ENCODE data around the gene SEMA5A.

The SEMA5A gene

DNA sequence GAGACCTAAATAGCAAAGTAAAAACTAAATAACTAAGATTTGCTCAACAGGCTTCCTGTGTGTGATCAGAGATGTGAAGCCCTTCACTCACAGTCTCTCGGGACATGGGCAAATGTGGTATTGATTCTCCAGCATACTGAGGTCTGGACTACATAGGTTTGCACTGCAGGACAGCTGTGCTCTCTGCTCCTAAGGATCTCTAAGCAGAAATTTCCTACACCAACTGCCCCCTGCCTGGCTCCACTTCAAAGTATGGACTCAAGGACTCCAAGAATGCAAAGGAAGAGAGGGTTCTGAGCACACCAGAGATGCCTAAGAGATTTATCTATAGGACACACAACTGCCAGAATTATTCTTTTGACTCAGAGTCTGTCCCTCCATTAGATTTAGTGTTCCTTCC is 487.2 kb downstream of the SEMA5A start:
- DNase-seq (ENCODE audit: low spot score): no peak

- DNase-seq (ENCODE audit: low spot score): no peak
Measured at GRCh38 chr5:9058161-9058560, 487.7 kb downstream of the SEMA5A start.

- no peak for DNase-seq (ENCODE audit: low spot score)
Measured at GRCh38 chr5:9057406-9058000, 488.4 kb downstream of the SEMA5A start.

DNA sequence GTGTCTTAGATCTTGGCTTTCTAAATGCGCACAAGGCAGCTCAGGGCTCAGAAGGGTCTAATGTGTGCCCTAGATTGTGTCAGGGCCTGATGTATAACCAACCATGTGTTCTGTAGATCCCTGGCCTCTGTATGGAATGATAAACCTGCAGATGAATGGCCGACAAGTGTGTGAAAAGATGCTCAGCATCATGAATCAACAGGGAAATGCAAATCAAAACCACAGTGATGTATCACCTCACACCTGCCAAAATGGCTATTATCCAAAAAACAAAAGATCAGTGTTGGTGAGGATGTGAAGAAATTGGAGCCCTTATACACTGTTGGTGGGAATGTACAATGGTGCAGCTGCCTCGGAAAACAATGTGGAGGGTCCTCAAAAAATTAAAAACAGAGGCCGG is 489.8 kb downstream of the SEMA5A start:
- no peak for DNase-seq (ENCODE audit: low spot score)

DNA sequence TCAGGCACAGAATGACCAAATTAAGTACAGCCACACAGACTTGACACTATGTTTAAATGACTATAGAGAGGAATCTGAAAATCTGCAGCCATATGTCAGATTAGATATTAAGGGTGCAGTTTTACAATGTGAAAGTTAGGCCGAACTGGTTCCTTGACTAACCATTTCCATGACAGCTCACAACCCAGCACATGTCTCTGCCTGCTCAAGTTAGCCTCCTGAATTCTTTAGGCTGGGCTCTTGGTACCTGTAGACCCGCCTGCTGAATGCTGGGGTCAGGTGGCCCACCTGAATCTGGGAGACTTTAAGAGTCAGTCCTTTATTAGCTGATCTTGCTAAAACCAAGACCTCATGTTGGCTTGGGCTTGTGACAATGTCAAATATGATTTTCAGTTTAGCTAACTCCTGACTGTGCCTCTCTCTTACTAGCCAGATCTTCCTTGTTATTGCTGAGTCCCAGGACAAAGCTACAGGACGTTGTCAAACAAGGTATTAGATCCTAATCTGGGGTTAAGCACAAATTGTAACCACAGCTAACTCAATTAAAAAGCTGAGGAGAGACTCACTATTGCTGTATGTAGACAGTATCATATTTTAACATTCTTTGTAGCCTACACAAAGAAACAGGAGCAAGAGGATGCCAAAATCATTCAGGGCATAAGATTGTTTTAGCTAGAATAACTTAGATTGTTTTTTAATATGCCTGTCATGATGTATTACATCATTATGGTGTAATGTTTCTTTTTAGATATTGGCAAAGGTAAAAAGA is 490.9 kb downstream of the SEMA5A start:
- DNase-seq (ENCODE audit: low spot score): no peak

GRCh38 chr5:9054322-9054721 is 491.6 kb downstream of the SEMA5A start:
- DNase-seq (ENCODE audit: low spot score): no peak

GRCh38 chr5:9052421-9052820 is 493.5 kb downstream of the SEMA5A start:
- DNase-seq (ENCODE audit: low spot score): no peak

DNA sequence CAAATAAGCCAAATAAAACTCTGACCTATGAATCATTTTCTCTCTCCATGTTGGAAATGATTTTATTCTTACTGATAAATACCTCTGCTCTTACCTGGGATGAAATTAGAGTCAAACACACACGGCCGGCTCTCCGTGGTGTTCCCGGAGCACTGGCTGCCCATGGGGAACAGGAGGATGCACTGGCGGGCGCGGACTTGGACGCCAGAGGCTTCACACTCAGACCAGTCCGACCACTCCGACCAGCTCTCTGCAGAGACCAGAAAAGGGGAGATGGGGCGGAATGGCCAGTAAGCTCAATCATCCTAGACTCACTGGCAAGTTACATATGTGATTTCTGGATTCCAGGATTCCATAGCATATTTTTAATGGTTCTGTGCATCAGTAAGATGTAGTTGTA is 494.1 kb downstream of the SEMA5A start:
- DNase-seq (ENCODE audit: low spot score): no peak

DNA sequence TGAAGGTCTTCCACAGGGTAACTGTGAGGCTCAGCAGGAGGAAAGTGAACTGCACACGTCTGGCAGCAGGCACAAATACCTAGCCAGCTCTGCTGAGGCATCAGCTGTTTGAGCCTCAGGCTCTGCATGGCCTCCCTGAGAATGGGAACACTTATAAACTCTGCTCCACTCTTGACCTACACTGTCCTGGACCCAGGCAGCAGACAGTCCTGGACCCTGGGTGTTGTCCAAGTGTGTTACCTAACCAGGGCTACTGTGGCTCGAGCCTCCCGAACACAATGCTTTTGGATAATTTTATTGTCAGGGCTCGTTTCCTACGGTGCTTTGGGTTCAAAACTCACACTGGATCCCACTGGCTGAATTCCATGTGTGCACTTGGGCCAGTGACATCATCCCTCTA is 497.9 kb downstream of the SEMA5A start:
- DNase-seq (ENCODE audit: low spot score): no peak

- DNase-seq (ENCODE audit: low spot score): no peak
Measured at GRCh38 chr5:9046756-9047481, 499.0 kb downstream of the SEMA5A start.

DNA sequence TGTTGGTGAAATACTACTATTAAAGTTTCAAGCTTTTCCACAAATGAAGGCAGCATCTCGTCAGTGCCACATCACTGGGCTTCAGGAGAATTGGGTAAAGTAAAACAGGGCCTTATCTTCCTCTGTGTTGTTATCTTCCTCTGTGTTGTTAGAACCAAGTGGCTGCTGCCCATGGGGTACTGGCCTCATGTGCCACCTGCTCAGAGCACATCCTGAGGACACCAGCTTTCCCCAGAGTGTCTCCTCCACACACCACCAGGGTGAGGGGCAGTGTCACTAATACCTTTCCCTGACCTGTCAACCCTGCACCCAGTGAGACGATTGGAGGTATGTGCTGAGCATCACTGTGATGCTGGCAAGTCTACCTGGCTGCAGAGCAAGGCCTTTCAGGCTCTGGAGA is 499.9 kb downstream of the SEMA5A start:
- no peak for DNase-seq (ENCODE audit: low spot score)

- DNase-seq (ENCODE audit: low spot score): no peak
Measured at GRCh38 chr5:9042241-9042640, 503.6 kb downstream of the SEMA5A start.

- DNase-seq (ENCODE audit: low spot score): no peak
Measured at GRCh38 chr5:9040475-9040874, 505.4 kb downstream of the SEMA5A start.

- no peak for DNase-seq (ENCODE audit: low spot score)
Measured at GRCh38 chr5:9037048-9037447, 508.8 kb downstream of the SEMA5A start.

DNA sequence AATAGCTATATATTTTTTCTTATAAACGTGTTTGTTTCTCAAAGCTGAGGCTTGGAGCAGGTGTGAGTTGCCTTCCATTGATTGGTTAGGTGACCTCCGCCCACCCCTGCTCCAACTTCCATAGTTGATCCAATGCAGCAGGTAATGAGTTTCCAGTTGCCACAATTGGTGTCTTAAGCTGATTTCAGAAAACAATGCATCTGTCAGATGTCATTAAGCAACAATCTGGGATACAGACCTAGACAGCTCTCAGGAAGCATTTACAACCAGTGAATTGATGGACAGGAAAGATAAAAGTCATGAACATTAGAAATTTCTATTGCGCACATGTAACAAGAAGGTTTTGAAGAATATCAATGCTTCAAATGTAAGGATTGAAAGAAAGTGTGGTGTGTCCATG is 510.5 kb downstream of the SEMA5A start:
- DNase-seq (ENCODE audit: low spot score): no peak

DNA sequence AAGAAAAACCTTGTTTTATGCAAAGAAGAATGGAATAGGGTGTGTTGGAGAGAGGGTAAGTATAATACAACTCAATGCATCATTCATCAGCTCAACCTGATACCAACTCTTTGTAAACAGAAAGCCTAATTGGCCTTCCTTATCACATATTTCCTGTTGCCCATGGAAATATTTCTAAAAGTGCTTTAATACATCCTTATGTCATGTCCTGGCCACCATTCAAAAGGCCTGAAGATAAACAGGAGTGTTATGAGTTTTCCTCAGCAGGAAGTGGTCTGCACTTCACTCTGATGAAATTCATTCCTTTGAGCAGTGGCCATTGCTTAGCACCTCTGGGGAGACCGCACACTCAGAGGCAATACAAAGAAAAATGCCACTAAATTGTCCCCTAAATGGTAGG is 511.2 kb downstream of the SEMA5A start:
- no peak for DNase-seq (ENCODE audit: low spot score)

GRCh38 chr5:9033524-9033923 is 512.4 kb downstream of the SEMA5A start:
- no peak for DNase-seq (ENCODE audit: low spot score)

GRCh38 chr5:9025942-9026341 is 519.9 kb downstream of the SEMA5A start:
- no peak for DNase-seq (ENCODE audit: low spot score)

DNA sequence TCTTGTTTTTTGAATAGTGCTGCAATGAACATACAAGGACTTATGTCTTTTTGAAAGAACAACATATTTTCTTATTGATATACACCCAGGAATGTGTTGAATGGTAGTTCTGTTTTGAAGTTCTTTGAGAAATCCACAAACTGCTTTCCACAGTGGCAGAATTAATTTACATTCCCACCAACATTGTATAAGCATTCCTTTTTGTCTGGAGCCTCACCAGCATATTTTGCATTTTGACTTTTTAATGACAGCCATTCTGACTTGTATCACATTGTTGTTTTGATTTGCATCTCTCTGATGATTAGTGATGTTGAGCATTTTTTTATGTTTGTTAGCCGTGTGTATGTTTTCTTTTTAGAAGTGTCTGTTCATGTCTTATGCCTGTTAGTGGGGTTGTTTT is 524.9 kb downstream of the SEMA5A start:
- DNase-seq (ENCODE audit: low spot score): no peak

DNA sequence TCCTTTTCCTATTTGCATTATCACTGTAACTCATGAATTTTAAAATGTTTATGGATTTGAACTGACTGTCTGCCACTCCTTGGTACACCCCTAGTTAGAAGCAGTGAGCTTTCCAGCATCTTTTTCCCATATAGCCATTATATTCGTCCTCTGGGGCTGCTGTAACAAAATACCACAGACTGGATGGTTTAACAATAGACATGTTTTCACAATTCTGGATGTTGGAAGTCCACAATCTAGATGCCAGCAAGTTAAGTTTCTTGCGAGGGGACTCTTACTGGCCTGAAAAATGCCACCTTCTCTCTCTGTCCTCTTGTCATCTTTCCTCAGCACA is 530.0 kb downstream of the SEMA5A start:
- no peak for DNase-seq (ENCODE audit: low spot score)

DNA sequence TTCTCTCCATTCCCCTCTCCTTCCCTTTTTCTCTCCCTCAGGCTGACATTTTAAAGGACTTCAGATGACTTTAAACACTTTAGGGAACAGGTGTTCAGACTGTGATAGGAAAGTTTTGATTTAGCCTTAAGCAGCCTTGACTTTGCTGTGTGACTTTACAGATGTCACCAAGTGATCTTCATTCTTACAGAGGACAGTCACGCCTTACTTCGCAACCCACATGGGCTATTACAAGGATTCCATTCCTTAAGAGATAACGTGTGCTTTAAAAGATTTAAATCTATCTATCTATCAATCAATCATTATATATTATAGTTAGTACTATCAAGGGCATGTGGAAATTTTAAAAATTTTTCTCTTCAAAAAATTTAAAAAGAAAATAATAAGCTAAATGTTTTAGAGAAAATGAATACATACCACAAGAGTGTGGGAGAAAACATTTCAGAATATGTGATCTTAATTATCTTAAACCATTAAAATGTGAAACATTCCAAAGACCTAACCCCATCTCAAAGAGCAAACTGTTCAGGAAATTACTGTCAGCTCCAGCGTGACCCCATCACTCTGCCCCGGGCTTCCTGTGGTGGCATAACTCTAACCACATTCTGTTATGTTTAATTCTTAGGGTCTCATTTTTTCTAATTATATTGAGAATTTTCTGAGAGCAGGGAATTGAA is 530.5 kb downstream of the SEMA5A start:
- no peak for DNase-seq (ENCODE audit: low spot score)

GRCh38 chr5:9013147-9013546 is 532.7 kb downstream of the SEMA5A start:
- no peak for DNase-seq (ENCODE audit: low spot score)

All from CD4-positive, alpha-beta T cell treated with Interleukin-15 for 4 hours (primary cell).